Endothelial cell of umbilical vein (primary cell): ENCODE results near the gene LRP1B. TPM values are rescaled to one million over a fixed set of nuclear protein-coding genes. Genes with fewer than 3 reads are reported as not detected.

Source experiments
- BruUV-seq: library from RNA; stranded (reverse); fragments of 400-500 nt; replicated peaks from 2 replicates; lab custom pipeline; 2021; lab: Mats Ljungman, UMichigan
- CTCF ChIA-PET: fragments of 300-600, 350-600 bp; sonication (Branson Sonifier 250); formaldehyde crosslinking; loops from one replicate; lab custom pipeline; 2021; ENCODE audit warnings: antibody characterized with exemption, inconsistent platforms; lab: Charles Lee
- POLR2A ChIA-PET: fragments of 300-600, 350-600 bp; sonication (Branson Sonifier 250); formaldehyde crosslinking; loops from one replicate; lab custom pipeline; 2021; ENCODE audit warnings: antibody characterized with exemption, inconsistent platforms; lab: Charles Lee
- DNase-seq: peaks from one replicate; pipeline ENCODE4 v3.0.0-alpha.2; 2011; ENCODE audit warnings: low read depth, low spot score
- FAIRE-seq: peaks from 2 replicates; lab custom pipeline; 2011; peaks lifted over from hg19 to GRCh38; lab: Jason Lieb, UNC
- H2AFZ ChIP-seq: 2 replicates; pipeline ENCODE4 v1.6.0; 2012; ENCODE audit warnings: low read depth, low read length, control low read depth, inconsistent platforms
- H3K27ac ChIP-seq: 2 replicates; pipeline ENCODE4 v1.5.1; 2011; ENCODE audit warnings: low read depth, mild to moderate bottlenecking, control low read depth, low read length, moderate library complexity; ENCODE audit not compliant: insufficient read depth
- H3K27me3 ChIP-seq, 2 experiments: 2 replicates each; pipeline versions ENCODE4 v1.6.0 to v1.6.1; 2011; ENCODE audit warnings: low read length in 2 of 2, mixed read lengths in 1 of 2; ENCODE audit not compliant: control insufficient read depth in 2 of 2, insufficient read depth in 2 of 2
- H3K36me3 ChIP-seq, 2 experiments: 2 replicates in 1 of 2; 3 replicates in 1 of 2; pipeline ENCODE4 v1.5.1; 2011; ENCODE audit warnings: low read length in 2 of 2, mild to moderate bottlenecking in 1 of 2, moderate library complexity in 1 of 2; ENCODE audit not compliant: control insufficient read depth in 2 of 2, insufficient read depth in 2 of 2; ENCODE audit errors: extremely low read depth in 1 of 2
- H3K4me1 ChIP-seq: 3 replicates; pipeline ENCODE4 v1.5.1; 2011; ENCODE audit warnings: mild to moderate bottlenecking, low read length; ENCODE audit not compliant: control insufficient read depth, insufficient read depth; ENCODE audit errors: extremely low read depth
- H3K4me2 ChIP-seq: 2 replicates; pipeline ENCODE4 v1.6.1; 2011; ENCODE audit warnings: low read length, control low read depth, mixed read lengths; ENCODE audit not compliant: insufficient read depth
- H3K4me3 ChIP-seq, 3 experiments: fragments of 200-600 bp in 1 of 3; sonication (generic), shearing (Covaris generic) in 1 of 3; replicated peaks in 1 of 3; 2 replicates each; pipeline ENCODE4 v1.5.1; 2011 to 2016; ENCODE audit warnings: control low read depth in 3 of 3, low read length in 3 of 3, mild to moderate bottlenecking in 2 of 3, inconsistent platforms in 1 of 3, low read depth in 1 of 3, moderate library complexity in 1 of 3; ENCODE audit not compliant: insufficient read depth in 1 of 3
- H3K79me2 ChIP-seq: 2 replicates; pipeline ENCODE4 v1.6.0; 2012; ENCODE audit warnings: low read length, inconsistent platforms; ENCODE audit not compliant: control insufficient read depth, insufficient read depth
- H3K9ac ChIP-seq: replicated peaks from 2 replicates; pipeline ENCODE3; 2011; ENCODE audit warnings: low read length, control low read depth; ENCODE audit not compliant: insufficient read depth; ENCODE audit errors: extremely low read depth
- H3K9me1 ChIP-seq: replicated peaks from 3 replicates; pipeline ENCODE4 v1.6.0; 2011; ENCODE audit warnings: mild to moderate bottlenecking, low read length; ENCODE audit not compliant: control insufficient read depth, insufficient read depth; ENCODE audit errors: extremely low read depth
- H3K9me3 ChIP-seq: replicated peaks from 2 replicates; pipeline ENCODE4 v1.5.1; 2012; ENCODE audit warnings: low read length, inconsistent platforms; ENCODE audit not compliant: control insufficient read depth, insufficient read depth
- H4K20me1 ChIP-seq: replicated peaks from 2 replicates; pipeline ENCODE3; 2011; ENCODE audit warnings: mild to moderate bottlenecking, low read length; ENCODE audit not compliant: control insufficient read depth, insufficient read depth; ENCODE audit errors: extremely low read depth
- CTCF ChIP-seq, 2 donors: IDR thresholded peaks; 1 replicate in 1 of 2; 2 replicates in 1 of 2; pipeline ENCODE4 v1.5.1; 2011; ENCODE audit warnings: low read length in 2 of 2, mild to moderate bottlenecking in 2 of 2, moderate library complexity in 2 of 2, control low read depth in 1 of 2, inconsistent platforms in 1 of 2, low read depth in 1 of 2; ENCODE audit not compliant: insufficient read depth in 1 of 2; ENCODE audit errors: extremely low read depth in 1 of 2
- EZH2 ChIP-seq: IDR thresholded peaks from 2 replicates; pipeline ENCODE4 v1.6.1; 2012; ENCODE audit warnings: borderline replicate concordance, low read depth, mild to moderate bottlenecking, moderate library complexity, low read length, inconsistent platforms; ENCODE audit not compliant: severe bottlenecking
- FOS ChIP-seq: IDR thresholded peaks from 2 replicates; pipeline ENCODE4 v1.6.1; 2011; ENCODE audit warnings: mild to moderate bottlenecking, low read length, moderate library complexity, borderline replicate concordance; ENCODE audit not compliant: insufficient read depth
- GATA2 ChIP-seq: IDR thresholded peaks from 2 replicates; pipeline ENCODE4 v1.7.0; 2011; ENCODE audit warnings: low read depth, mild to moderate bottlenecking, moderate library complexity, mixed read lengths, low read length; ENCODE audit not compliant: insufficient read length, insufficient read depth
- JUN ChIP-seq: IDR thresholded peaks from 2 replicates; pipeline ENCODE4 v1.6.1; 2011; ENCODE audit warnings: borderline replicate concordance, low read depth; ENCODE audit not compliant: insufficient read length, insufficient read depth
- MYC ChIP-seq: IDR thresholded peaks from one replicate; pipeline ENCODE4 v1.6.1; 2011; ENCODE audit warnings: mild to moderate bottlenecking, low read depth, low read length
- POLR2A ChIP-seq: IDR thresholded peaks from 2 replicates; pipeline ENCODE4 v1.6.1; 2012; ENCODE audit warnings: low read depth, mild to moderate bottlenecking, control low read depth, low read length
- POLR2AphosphoS5 ChIP-seq: IDR thresholded peaks from 2 replicates; pipeline ENCODE4 v1.6.1; 2012; ENCODE audit warnings: low read depth, mild to moderate bottlenecking, control low read depth, low read length, moderate library complexity; ENCODE audit not compliant: insufficient read depth
- dilution Hi-C: fragments of 300-500 bp; cut with MboI; formaldehyde crosslinking; loops from one replicate; pipeline ENCODE4 v1.15.0; 2019; ENCODE audit warnings: low sequenced_read_pairs; ENCODE audit not compliant: extremely low pct_ligation_motif_present
- intact Hi-C: fragments of 100-400 bp; cut with micrococcal nuclease; formaldehyde crosslinking; loops from one replicate; pipeline ENCODE4 v1.10.0; 2022
- polyA plus RNA-seq, 4 experiments: library from polyadenylated mRNA; depleted of rRNA in 3 of 4; stranded (reverse) in 3 of 4; unstranded in 1 of 4; fragments of >200 nt; gene quantifications; 2 replicates each; pipeline versions ENCODE4 v1.2.1 to v1.2.3, GENCODE V29; 2011 to 2012; ENCODE audit warnings: missing spikeins in 1 of 4
- total RNA-seq: library from RNA; stranded (reverse); gene quantifications from 2 replicates; pipeline ENCODE4 v1.2.3, GENCODE V29; 2021
- TF ChIP-seq, protein P1 (sequence below): IDR thresholded peaks from 2 replicates; pipeline ENCODE4 v1.6.1; 2011; ENCODE audit not compliant: insufficient read depth, insufficient read length

LRP1B gene
- total and polyA plus RNA-seq, 2 donors (not counting 3 experiments of a cell fraction or from before 2014, with no cell fraction given): 0.03 to 0.07 TPM

- dilution Hi-C loops: no loop called here
- TF ChIP-seq MYC (no peak), POLR2AphosphoS5 (no peak), FOS (no peak), POLR2A (no peak), CTCF (IDR thresholded peaks at IDR 0.05; ENCODE audit: extremely low read depth in 1 of 2, insufficient read depth in 1 of 2, low read depth in 1 of 2, low read length in 2 of 2) (no peak), EZH2 (no peak), GATA2 (no peak), JUN (no peak)
- TF ChIP-seq, protein P1, sequence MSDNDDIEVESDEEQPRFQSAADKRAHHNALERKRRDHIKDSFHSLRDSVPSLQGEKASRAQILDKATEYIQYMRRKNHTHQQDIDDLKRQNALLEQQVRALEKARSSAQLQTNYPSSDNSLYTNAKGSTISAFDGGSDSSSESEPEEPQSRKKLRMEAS: no peak
- no peaks in the 10 kb centered on the region for H4K20me1 ChIP-seq
- H3K4me1 ChIP-seq: no peaks in the 10 kb centered on the region
- intact Hi-C loops: no loop called here
- no peaks in the 10 kb centered on the region for H3K36me3 ChIP-seq
- no peaks in the 10 kb centered on the region for H3K9me3 ChIP-seq
- no peaks in the 10 kb centered on the region for H3K79me2 ChIP-seq
- DNase-seq (no peak), FAIRE-seq (no peak)
- no peak overlapping the region for H3K4me3 ChIP-seq
- ChIA-PET POLR2A (no interaction called here), CTCF (interaction anchor here (1.0 to 1.7 kb wide), 4 partner anchors 8 to 279 kb away, joined by 4 to 7 read pairs (median 4); no protein-coding TSS in a partner anchor)
- no peaks in the 10 kb centered on the region for H3K27me3 ChIP-seq
- H2AFZ ChIP-seq: no peak overlapping the region
- no TSS peak for BruUV-seq
- H3K4me2 ChIP-seq: no peak overlapping the region
- H3K9me1 ChIP-seq: no peaks in the 10 kb centered on the region
- H3K27ac ChIP-seq: no peak overlapping the region
- no peak overlapping the region for H3K9ac ChIP-seq
Measured at GRCh38 chr2:140584471-140584870, 1546.3 kb downstream of the LRP1B start.
